K562 (cell line): Measurements from ENCODE around the gene SCN8A. TPM values are rescaled to one million over a fixed set of nuclear protein-coding genes. Genes with fewer than 3 reads are reported as not detected.

ENCODE experiments used
- ATAC-seq: fragments of 200-7000 bp; cut with Tn5 transposase; 3 replicates; pipeline ENCODE4 v1.9.1; 2020; ENCODE audit warnings: moderate library complexity
- BruUV-seq: library from RNA; stranded (reverse); fragments of 400-500 nt; replicated peaks from 2 replicates; lab custom pipeline; 2021; lab: Mats Ljungman, UMichigan
- CTCF ChIA-PET: fragments of 300-600 bp; formaldehyde crosslinking; extraction: SDS; loops from one replicate; lab custom pipeline; 2021; ENCODE audit warnings: low intra/inter-chr PET ratio; lab: Yijun Ruan, JAX
- POLR2A ChIA-PET: fragments of 300-600, 350-650 bp; sonication (Branson Sonifier 250); formaldehyde crosslinking; extraction: SDS; loops from one replicate; lab custom pipeline; 2021; ENCODE audit warnings: antibody characterized with exemption, inconsistent platforms; lab: Yijun Ruan, JAX
- DNase-seq, 4 experiments: peaks; one replicate each; pipeline versions ENCODE4 v3.0.0 to v3.0.0-alpha.2; 2011 to 2018; ENCODE audit warnings: low spot score in 3 of 4, mixed read lengths in 3 of 4; ENCODE audit errors: extremely low read depth in 1 of 4
- FAIRE-seq: peaks from 2 replicates; lab custom pipeline; 2011; peaks lifted over from hg19 to GRCh38; lab: Jason Lieb, UNC
- H2AFZ ChIP-seq: 2 replicates; pipeline ENCODE4 v1.6.0; 2011; ENCODE audit warnings: low read depth, low read length, control low read depth, inconsistent platforms
- H3K27ac ChIP-seq: fragments of 200-600 bp; 3 replicates; pipeline ENCODE4 v1.8.0; 2011; ENCODE audit warnings: low read depth, mild to moderate bottlenecking, control low read depth, inconsistent platforms, low read length, moderate library complexity, mixed read lengths; ENCODE audit errors: extremely low read depth
- H3K27me3 ChIP-seq, 2 experiments: fragments of 300-600 bp in 1 of 2; 2 replicates in 1 of 2; 3 replicates in 1 of 2; pipeline versions ENCODE4 v1.6.0 to v1.8.0; 2011; ENCODE audit warnings: inconsistent platforms in 2 of 2, low read length in 2 of 2, mild to moderate bottlenecking in 1 of 2, mixed read lengths in 1 of 2, moderate library complexity in 1 of 2; ENCODE audit not compliant: control insufficient read depth in 2 of 2, insufficient read depth in 2 of 2
- H3K36me3 ChIP-seq: fragments of 300-600 bp; 3 replicates; pipeline ENCODE4 v1.8.0; 2011; ENCODE audit warnings: mild to moderate bottlenecking, low read length, inconsistent platforms; ENCODE audit not compliant: control insufficient read depth, insufficient read depth
- H3K4me1 ChIP-seq, 2 experiments: fragments of 200-600 bp in 1 of 2; replicated peaks in 1 of 2; 2 replicates in 1 of 2; 3 replicates in 1 of 2; pipeline versions ENCODE4 v1.5.1 to v1.8.0; 2011; ENCODE audit warnings: inconsistent platforms in 2 of 2, low read length in 2 of 2, mild to moderate bottlenecking in 1 of 2, mixed read lengths in 1 of 2, moderate library complexity in 1 of 2; ENCODE audit not compliant: control insufficient read depth in 2 of 2, insufficient read depth in 2 of 2
- H3K4me2 ChIP-seq: 2 replicates; pipeline ENCODE4 v1.6.1; 2011; ENCODE audit warnings: low read length, control low read depth, inconsistent platforms, mixed read lengths; ENCODE audit not compliant: insufficient read depth
- H3K4me3 ChIP-seq: fragments of 200-600 bp; sonication (generic), shearing (Covaris generic); 2 replicates; pipeline ENCODE4 v1.5.1; 2016; ENCODE audit warnings: control low read depth, inconsistent platforms
- H3K79me2 ChIP-seq: fragments of 200-600 bp; 3 replicates; pipeline ENCODE4 v1.8.0; 2011; ENCODE audit warnings: low read length, inconsistent platforms; ENCODE audit not compliant: control insufficient read depth, insufficient read depth
- H3K9ac ChIP-seq, 2 experiments: 2 replicates each; pipeline versions ENCODE4 v1.6.0 to v1.6.1; 2011; ENCODE audit warnings: low read depth in 2 of 2, low read length in 2 of 2, control low read depth in 1 of 2, inconsistent platforms in 1 of 2, mild to moderate bottlenecking in 1 of 2, mixed read lengths in 1 of 2; ENCODE audit not compliant: insufficient read depth in 1 of 2
- H3K9me1 ChIP-seq: one replicate; pipeline ENCODE4 v1.6.0; 2011; ENCODE audit warnings: inconsistent platforms, mild to moderate bottlenecking, low read length, moderate library complexity; ENCODE audit not compliant: control insufficient read depth, insufficient read depth
- H3K9me3 ChIP-seq: replicated peaks from 2 replicates; pipeline ENCODE4 v1.5.1; 2011; ENCODE audit warnings: low read depth, low read length, inconsistent platforms; ENCODE audit not compliant: control insufficient read depth, insufficient read depth
- H4K20me1 ChIP-seq: replicated peaks from 2 replicates; pipeline ENCODE4 v1.6.1; 2011; ENCODE audit warnings: low read length, inconsistent platforms, mixed read lengths; ENCODE audit not compliant: control insufficient read depth, insufficient read depth
- CEBPB ChIP-seq: fragments of 450-650 bp; IDR thresholded peaks from 2 replicates; pipeline ENCODE4 v1.6.1; 2016; ENCODE audit warnings: missing genetic modification characterization, missing compliant biosample characterization
- E2F4 ChIP-seq: sonication (generic); formaldehyde crosslinking; IDR thresholded peaks from 2 replicates; pipeline ENCODE4 v1.8.0; 2022; ENCODE audit warnings: mild to moderate bottlenecking, low read depth, missing genetic modification reagents
- E4F1 ChIP-seq: fragments of 250-450 bp; sonication (Bioruptor Pico); IDR thresholded peaks from 2 replicates; pipeline ENCODE4 v1.5.0; 2021; ENCODE audit warnings: mild to moderate bottlenecking, borderline replicate concordance
- EGR1 ChIP-seq: fragments of 450-650 bp; conservative IDR thresholded peaks from 2 replicates; pipeline ENCODE4 v1.6.1; 2017; ENCODE audit warnings: mild to moderate bottlenecking
- GTF2E2 ChIP-seq: fragments of 200-800 bp; sonication (Bioruptor generic); IDR thresholded peaks from 2 replicates; pipeline ENCODE4 v1.6.1; 2016; ENCODE audit warnings: missing genetic modification characterization, missing compliant biosample characterization
- HDAC8 ChIP-seq: fragments of 450-650 bp; IDR thresholded peaks from 2 replicates; pipeline ENCODE4 v1.6.1; 2016; ENCODE audit warnings: mild to moderate bottlenecking, missing genetic modification characterization, moderate library complexity, missing compliant biosample characterization
- POLR2H ChIP-seq: IDR thresholded peaks from 2 replicates; pipeline ENCODE4 v1.6.1; 2016; ENCODE audit warnings: missing genetic modification characterization, low read depth, mild to moderate bottlenecking, control low read depth, missing compliant biosample characterization, moderate library complexity
- SPI1 ChIP-seq: IDR thresholded peaks from 2 replicates; pipeline ENCODE4 v1.6.1; 2011; ENCODE audit warnings: low read depth, low read length, control low read depth, borderline replicate concordance
- THAP12 ChIP-seq: fragments of 250-450 bp; sonication (Bioruptor Pico); IDR thresholded peaks from 2 replicates; pipeline ENCODE4 v1.9.0; 2021; ENCODE audit warnings: mild to moderate bottlenecking, inconsistent platforms
- ZBTB17 ChIP-seq: fragments of 450-650 bp; formaldehyde crosslinking; IDR thresholded peaks from 2 replicates; pipeline ENCODE4 v1.4.0; 2020; ENCODE audit warnings: mild to moderate bottlenecking
- WGBS: fragments of 100-300 bp; shearing (Covaris generic); methylation state at CpG from one replicate; pipeline ENCODE4 v1.1.6; 2016; ENCODE audit warnings: low coverage, mixed read lengths; ENCODE audit not compliant: insufficient coverage; ENCODE audit errors: missing lambda C conversion rate; 5-methylcytosine and 5-hydroxymethylcytosine counted together
- in situ Hi-C: fragments of 300-500 bp; cut with MboI; formaldehyde crosslinking; loops from 4 replicates; pipeline ENCODE4 v1.15.0; 2018; ENCODE audit warnings: inconsistent platforms, mixed read lengths
- intact Hi-C: fragments of 100-400 bp; cut with micrococcal nuclease; formaldehyde crosslinking; loops from 2 replicates; pipeline ENCODE4 v1.14.2; 2022
- polyA plus RNA-seq, 8 experiments: library from polyadenylated mRNA; depleted of rRNA in 4 of 8; stranded (reverse) in 5 of 8; unstranded in 3 of 8; fragments of >200 nt; fragmentation: Nextera tagmentation in 2 of 8; fragmentation: Illumina TruSeq in 1 of 8; extraction: Ambion mirVana in 2 of 8; extraction: Trizol in 1 of 8; gene quantifications; 2 replicates each; pipeline versions ENCODE4 v1.2.1 to v1.2.3, GENCODE V29; 2011 to 2014; ENCODE audit warnings: inconsistent platforms in 1 of 8, missing spikeins in 1 of 8
- total RNA-seq, 7 experiments: library from RNA; depleted of rRNA in 6 of 7; stranded (reverse); fragments of >200 nt in 6 of 7; fragmentation: Illumina TruSeq in 2 of 7; extraction: Trizol in 2 of 7; gene quantifications; 2 replicates each; pipeline versions ENCODE4 v1.2.1 to v1.2.3, GENCODE V29; 2011 to 2021; ENCODE audit warnings: low replicate concordance in 1 of 7

The SCN8A gene
- total and polyA plus RNA-seq, 9 of the 15 experiments (the other 6 are each of a cell fraction or from before 2014, with no cell fraction given), result 0.03 to 0.29 (median 0.15) TPM; not detected in 1

- H3K79me2 ChIP-seq, result no peaks in the 10 kb centered on the region
- H3K27me3 ChIP-seq, result no peaks in the 10 kb centered on the region
- H3K27ac ChIP-seq, result no peak overlapping the region
- no peak overlapping the region for H3K9ac ChIP-seq
- ChIA-PET POLR2A (no interaction called here), CTCF (no interaction called here)
- H4K20me1 ChIP-seq, result no peaks in the 10 kb centered on the region
- H3K4me1 ChIP-seq, result no peaks in the 10 kb centered on the region
- ATAC-seq (no peak), DNase-seq (no peak), FAIRE-seq (no peak)
- in situ Hi-C loops (no loop called here), intact Hi-C loops (no loop called here)
- no peaks in the 10 kb centered on the region for H3K9me1 ChIP-seq
- no peaks in the 10 kb centered on the region for H3K9me3 ChIP-seq
- H2AFZ ChIP-seq, result no peak overlapping the region
- BruUV-seq, result no TSS peak
- H3K4me2 ChIP-seq, result no peak overlapping the region
- WGBS, result 0% methylated on average over 1 of the region's 1 CpG
- TF ChIP-seq EGR1 (0 out of 2 replicates have a peak, but pooled peaks have one; percentile 15), GTF2E2 (tag) (no peak)
- no peaks in the 10 kb centered on the region for H3K36me3 ChIP-seq
- H3K4me3 ChIP-seq, result no peak overlapping the region
Measured at GRCh38 chr12:51622564-51622963, 31.5 kb downstream of the SCN8A start.

GRCh38 chr12:51625370-51625769 lies 34.3 kb downstream of the SCN8A start:
- no peak for FAIRE-seq
- POLR2A ChIA-PET, result no interaction called here
- in situ Hi-C loops, result no loop called here
- CTCF ChIA-PET, result no interaction called here
- Histone ChIP-seq H3K27me3 (no peaks in the 10 kb centered on the region), H3K36me3 (no peaks in the 10 kb centered on the region), H4K20me1 (no peaks in the 10 kb centered on the region), H3K9ac (no peak overlapping the region), H3K9me3 (no peaks in the 10 kb centered on the region), H2AFZ (no peak overlapping the region), H3K27ac (no peak overlapping the region), H3K9me1 (no peaks in the 10 kb centered on the region), H3K4me3 (no peak overlapping the region), H3K4me2 (no peak overlapping the region), H3K79me2 (no peaks in the 10 kb centered on the region), H3K4me1 (no peaks in the 10 kb centered on the region)
- no peak for DNase-seq
- intact Hi-C loops, result no loop called here
- no peak for ATAC-seq
- no TSS peak for BruUV-seq
- WGBS, result 0% methylated on average over 4 of the region's 4 CpGs
- no peak for TF ChIP-seq CEBPB (tag)
- TF ChIP-seq E2F4, result no peak
- TF ChIP-seq ZBTB17, result no peak
- no peak for TF ChIP-seq POLR2H (tag)
- no peak for TF ChIP-seq E4F1 (CRISPR knock-in tag)
- TF ChIP-seq THAP12 (CRISPR knock-in tag), result no peak
- no peak for TF ChIP-seq HDAC8 (tag)
- no peak for TF ChIP-seq SPI1
